ENCODE data around the gene RNF157. TPM values are rescaled to one million over a fixed set of nuclear protein-coding genes. Genes with fewer than 3 reads are reported as not detected.
A peak's percentile ranks its signal among the peaks of the same experiment; 100 is the strongest.

RNF157 gene
- total and polyA plus RNA-seq, 9 of the 15 experiments (the other 6 are each of a cell fraction or from before 2014, with no cell fraction given) = 8.1 to 31.7 (median 20.8) TPM

GRCh38 chr17:76240461-76241203, at the start of gene RNF157 (continued):
- no peak for TF ChIP-seq MXD1 (CRISPR knock-in tag; IDR thresholded peaks at IDR 0.05; ENCODE audit: borderline replicate concordance, poor library complexity, severe bottlenecking)
- no peak for TF ChIP-seq ZNF696 (CRISPR knock-in tag; conservative IDR thresholded peaks at IDR 0.05)
- TF ChIP-seq POLR2B (IDR thresholded peaks at IDR 0.05; ENCODE audit: low read depth, partially characterized antibody) = peak; percentile 68
- TF ChIP-seq ZFP1 (CRISPR knock-in tag; IDR thresholded peaks at IDR 0.05) = no peak
- TF ChIP-seq UBTF (IDR thresholded peaks at IDR 0.05; ENCODE audit: borderline replicate concordance in 1 of 2, low read depth in 2 of 2, low read length in 2 of 2) = peak; percentile 70 to 79; a peak in 3 of 4 replicates
- TF ChIP-seq SP1 (CRISPR knock-in tag; IDR thresholded peaks at IDR 0.05) = peak; percentile 73; the same call in 1 of the 2 replicates
- peak; percentile 85 for TF ChIP-seq BRD9 (IDR thresholded peaks at IDR 0.05; ENCODE audit: low read depth, partially characterized antibody)
- TF ChIP-seq ZNF143 (CRISPR knock-in tag; IDR thresholded peaks at IDR 0.05) = no peak
- peak; percentile 21; the same call in 1 of the 2 replicates for TF ChIP-seq HDAC2 (IDR thresholded peaks at IDR 0.05)
- 0 out of 2 replicates have a peak, but pooled peaks have one; percentile 59 for TF ChIP-seq ATF6 (CRISPR knock-in tag; IDR thresholded peaks at IDR 0.05)
- TF ChIP-seq ZNF592 (IDR thresholded peaks at IDR 0.05) = 0 out of 2 replicates have a peak, but pooled peaks have one; percentile 41
- TF ChIP-seq MAFG (tag; conservative IDR thresholded peaks at IDR 0.05) = no peak
- TF ChIP-seq CAMTA2 (CRISPR knock-in tag; conservative IDR thresholded peaks at IDR 0.05) = no peak
- peak; percentile 44; the same call in 1 of the 2 replicates for TF ChIP-seq ZNF395 (CRISPR knock-in tag; IDR thresholded peaks at IDR 0.05)
- TF ChIP-seq HMBOX1 (IDR thresholded peaks at IDR 0.05) = no peak
